ENCODE measurements around the gene NR3C2.

The NR3C2 gene

DNA sequence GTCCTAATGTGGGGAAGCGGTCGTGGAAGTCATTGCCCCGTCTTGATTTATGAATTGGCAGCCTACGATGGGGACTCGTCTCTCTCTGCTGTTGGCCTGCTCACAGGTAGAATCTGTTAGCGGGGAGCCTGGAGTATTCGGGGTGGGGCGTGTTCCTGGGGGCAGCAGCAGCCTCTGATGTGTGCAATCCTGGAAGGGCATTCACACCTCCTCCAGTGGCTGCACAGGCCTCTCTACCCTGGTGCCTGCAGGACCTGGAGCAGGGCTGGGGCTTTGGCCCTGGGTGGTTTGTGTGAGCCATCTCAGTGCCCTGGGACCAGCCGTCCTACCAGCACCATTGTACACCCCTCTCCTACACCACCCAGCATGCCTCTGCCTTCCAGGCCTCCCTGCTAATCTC, 369.4 kb downstream of the NR3C2 start:
- no peaks in the 10 kb centered on the region for H3K9me3 ChIP-seq (ENCODE audit: low read depth, low read length)
- no peak overlapping the region for H3K4me3 ChIP-seq
- H3K27ac ChIP-seq = no peak overlapping the region
- DNase-seq (ENCODE audit: low read depth, low spot score) = no peak
- H3K36me3 ChIP-seq (ENCODE audit: insufficient read depth, low read length) = peaks cover 3% of the 10 kb centered on the region; the same call in 1 of the 2 replicates
- no peak for TF ChIP-seq EZH2 (IDR thresholded peaks at IDR 0.05)
- TF ChIP-seq POLR2AphosphoS5 (IDR thresholded peaks at IDR 0.05; ENCODE audit: borderline replicate concordance, low read depth, low read length) = no peak
- TF ChIP-seq FOXP2 (optimal IDR thresholded peaks at IDR 0.05; ENCODE audit: control extremely low read depth, extremely low read length, insufficient read depth) = no peak
- H3K9ac ChIP-seq (ENCODE audit: insufficient read length) = no peak overlapping the region

GRCh38 chr4:148071009-148071408, 371.2 kb downstream of the NR3C2 start:
- no peak overlapping the region for H3K4me3 ChIP-seq
- no peak overlapping the region for H3K9ac ChIP-seq (ENCODE audit: insufficient read length)
- TF ChIP-seq EZH2 (IDR thresholded peaks at IDR 0.05) = no peak
- TF ChIP-seq POLR2AphosphoS5 (IDR thresholded peaks at IDR 0.05; ENCODE audit: borderline replicate concordance, low read depth, low read length) = no peak
- TF ChIP-seq FOXP2 (optimal IDR thresholded peaks at IDR 0.05; ENCODE audit: control extremely low read depth, extremely low read length, insufficient read depth) = no peak
- no peak overlapping the region for H3K27ac ChIP-seq
- H3K9me3 ChIP-seq (ENCODE audit: low read depth, low read length) = no peaks in the 10 kb centered on the region
- peaks cover 3% of the 10 kb centered on the region; the same call in 1 of the 2 replicates for H3K36me3 ChIP-seq (ENCODE audit: insufficient read depth, low read length)
- no peak for DNase-seq (ENCODE audit: low read depth, low spot score)

DNA sequence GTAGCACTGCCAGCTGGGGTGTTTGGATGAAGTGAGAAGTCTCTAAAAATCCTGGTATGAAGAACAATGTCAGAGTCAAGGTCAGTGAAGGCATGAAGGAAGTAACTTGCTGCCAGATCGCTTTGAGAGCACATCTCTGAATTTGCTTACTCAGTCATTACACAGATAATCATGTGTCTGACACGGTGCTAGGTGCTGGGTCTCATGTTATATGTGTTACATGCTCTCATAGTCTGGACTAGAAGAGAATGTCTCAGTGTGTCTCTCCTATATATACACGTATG, 372.4 kb downstream of the NR3C2 start:
- Histone ChIP-seq H3K9me3 (ENCODE audit: low read depth, low read length) (no peaks in the 10 kb centered on the region), H3K9ac (ENCODE audit: insufficient read length) (no peak overlapping the region), H3K4me3 (no peak overlapping the region), H3K36me3 (ENCODE audit: insufficient read depth, low read length) (no peaks in the 10 kb centered on the region), H3K27ac (no peak overlapping the region)
- no peak for DNase-seq (ENCODE audit: low read depth, low spot score)
- TF ChIP-seq EZH2 (IDR thresholded peaks at IDR 0.05) (no peak), POLR2AphosphoS5 (IDR thresholded peaks at IDR 0.05; ENCODE audit: borderline replicate concordance, low read depth, low read length) (no peak), FOXP2 (optimal IDR thresholded peaks at IDR 0.05; ENCODE audit: control extremely low read depth, extremely low read length, insufficient read depth) (no peak)

- no peak for DNase-seq (ENCODE audit: low read depth, low spot score)
- Histone ChIP-seq H3K27ac (no peak overlapping the region), H3K9ac (ENCODE audit: insufficient read length) (no peak overlapping the region), H3K4me3 (no peak overlapping the region), H3K9me3 (ENCODE audit: low read depth, low read length) (no peaks in the 10 kb centered on the region), H3K36me3 (ENCODE audit: insufficient read depth, low read length) (no peaks in the 10 kb centered on the region)
- TF ChIP-seq POLR2AphosphoS5 (IDR thresholded peaks at IDR 0.05; ENCODE audit: borderline replicate concordance, low read depth, low read length) = no peak
- no peak for TF ChIP-seq FOXP2 (optimal IDR thresholded peaks at IDR 0.05; ENCODE audit: control extremely low read depth, extremely low read length, insufficient read depth)
- TF ChIP-seq EZH2 (IDR thresholded peaks at IDR 0.05) = no peak
These were observed 372.9 kb downstream of the NR3C2 start for GRCh38 chr4:148069086-148069894.

- Histone ChIP-seq H3K27ac (no peak overlapping the region), H3K36me3 (ENCODE audit: insufficient read depth, low read length) (no peaks in the 10 kb centered on the region), H3K4me3 (no peak overlapping the region), H3K9ac (ENCODE audit: insufficient read length) (no peak overlapping the region), H3K9me3 (ENCODE audit: low read depth, low read length) (no peaks in the 10 kb centered on the region)
- no peak for DNase-seq (ENCODE audit: low read depth, low spot score)
- TF ChIP-seq POLR2AphosphoS5 (IDR thresholded peaks at IDR 0.05; ENCODE audit: borderline replicate concordance, low read depth, low read length) = no peak
- TF ChIP-seq EZH2 (IDR thresholded peaks at IDR 0.05) = no peak
- no peak for TF ChIP-seq FOXP2 (optimal IDR thresholded peaks at IDR 0.05; ENCODE audit: control extremely low read depth, extremely low read length, insufficient read depth)
These were observed 373.9 kb downstream of the NR3C2 start for GRCh38 chr4:148068065-148068911.

- H3K4me3 ChIP-seq = no peak overlapping the region
- H3K36me3 ChIP-seq (ENCODE audit: insufficient read depth, low read length) = no peaks in the 10 kb centered on the region
- H3K9me3 ChIP-seq (ENCODE audit: low read depth, low read length) = no peaks in the 10 kb centered on the region
- H3K27ac ChIP-seq = no peak overlapping the region
- TF ChIP-seq FOXP2 (optimal IDR thresholded peaks at IDR 0.05; ENCODE audit: control extremely low read depth, extremely low read length, insufficient read depth) = no peak
- TF ChIP-seq POLR2AphosphoS5 (IDR thresholded peaks at IDR 0.05; ENCODE audit: borderline replicate concordance, low read depth, low read length) = no peak
- no peak for TF ChIP-seq EZH2 (IDR thresholded peaks at IDR 0.05)
- no peak overlapping the region for H3K9ac ChIP-seq (ENCODE audit: insufficient read length)
- DNase-seq (ENCODE audit: low read depth, low spot score) = no peak
These were observed 374.8 kb downstream of the NR3C2 start for GRCh38 chr4:148067301-148067916.

- TF ChIP-seq POLR2AphosphoS5 (IDR thresholded peaks at IDR 0.05; ENCODE audit: borderline replicate concordance, low read depth, low read length) (no peak), EZH2 (IDR thresholded peaks at IDR 0.05) (no peak), FOXP2 (optimal IDR thresholded peaks at IDR 0.05; ENCODE audit: control extremely low read depth, extremely low read length, insufficient read depth) (no peak)
- DNase-seq (ENCODE audit: low read depth, low spot score) = no peak
- Histone ChIP-seq H3K36me3 (ENCODE audit: insufficient read depth, low read length) (no peaks in the 10 kb centered on the region), H3K4me3 (no peak overlapping the region), H3K9ac (ENCODE audit: insufficient read length) (no peak overlapping the region), H3K9me3 (ENCODE audit: low read depth, low read length) (no peaks in the 10 kb centered on the region), H3K27ac (no peak overlapping the region)
These were observed 377.1 kb downstream of the NR3C2 start for GRCh38 chr4:148065075-148065474.

DNA sequence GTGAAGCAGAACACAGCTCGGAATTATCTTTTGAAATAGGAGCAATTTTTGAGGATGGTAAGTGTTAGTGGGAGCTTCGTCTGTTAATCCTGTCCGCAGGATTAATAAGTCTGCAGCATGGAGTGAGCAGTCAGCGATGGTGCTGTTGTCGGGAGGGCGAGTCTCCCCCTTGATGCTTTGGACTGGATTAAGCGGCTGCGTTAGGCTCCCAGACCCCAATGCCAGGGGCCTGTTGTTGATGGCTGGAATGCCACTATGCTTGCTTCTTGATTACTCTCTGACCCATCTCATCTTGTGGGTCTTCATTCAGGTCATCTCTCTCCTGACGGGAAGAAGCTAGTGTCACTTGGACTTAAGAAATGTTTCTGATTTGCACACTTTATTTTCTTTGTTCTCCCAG, 377.8 kb downstream of the NR3C2 start:
- Histone ChIP-seq H3K9ac (ENCODE audit: insufficient read length) (no peak overlapping the region), H3K27ac (no peak overlapping the region), H3K4me3 (no peak overlapping the region), H3K9me3 (ENCODE audit: low read depth, low read length) (no peaks in the 10 kb centered on the region), H3K36me3 (ENCODE audit: insufficient read depth, low read length) (no peaks in the 10 kb centered on the region)
- TF ChIP-seq EZH2 (IDR thresholded peaks at IDR 0.05) (no peak), FOXP2 (optimal IDR thresholded peaks at IDR 0.05; ENCODE audit: control extremely low read depth, extremely low read length, insufficient read depth) (no peak), POLR2AphosphoS5 (IDR thresholded peaks at IDR 0.05; ENCODE audit: borderline replicate concordance, low read depth, low read length) (no peak)
- no peak for DNase-seq (ENCODE audit: low read depth, low spot score)
